GM18867 (cell line): ENCODE data around the gene ALDH6A1.
"Not testable (repeated sequence)": the region's sequence is repeated elsewhere in the genome, so short reads cannot be mapped to it uniquely, and the experiment has no call there.

Experiments
- ATAC-seq: cut with Tn5 transposase; IDR thresholded peaks from one replicate; pipeline ENCODE4 v1.9.1; 2021; ENCODE audit warnings: mild to moderate bottlenecking, moderate library complexity; ENCODE audit not compliant: unreplicated experiment

Gene ALDH6A1

GRCh38 chr14:74084277-74085046 is at the start of gene ALDH6A1, which contains the start of gene LIN52:
ALDH6A1 (minus strand) TSS chr14:74084453; CDS start chr14:74084394, 59 bp downstream.
LIN52 (plus strand) TSS chr14:74084956; CDS start chr14:74084975, 19 bp downstream.
- peak; percentile 90 for ATAC-seq

GRCh38 chr14:74127634-74128033 is 43.4 kb upstream of the ALDH6A1 start:
- ATAC-seq = no peak

GRCh38 chr14:74126315-74127013 is 42.2 kb upstream of the ALDH6A1 start:
- ATAC-seq = no peak

- not testable (repeated sequence) for ATAC-seq
Observed at GRCh38 chr14:74125487-74125886, 41.2 kb upstream of the ALDH6A1 start.

GRCh38 chr14:74111395-74112216 is 27.4 kb upstream of the ALDH6A1 start:
- ATAC-seq = not testable (repeated sequence)

GRCh38 chr14:74109369-74109768 is 25.1 kb upstream of the ALDH6A1 start:
- ATAC-seq = no peak

- ATAC-seq = no peak
Observed at GRCh38 chr14:74105381-74105780, 21.1 kb upstream of the ALDH6A1 start.

- no peak for ATAC-seq
Observed at GRCh38 chr14:74089251-74090020, 5.2 kb upstream of the ALDH6A1 start.

GRCh38 chr14:74085828-74086227 is 1.6 kb upstream of the ALDH6A1 start:
- ATAC-seq = no peak

- ATAC-seq = peak; percentile 3
Observed at GRCh38 chr14:74085047-74085637, 889 bp upstream of the ALDH6A1 start.

GRCh38 chr14:74083784-74084276 is 423 bp downstream of the ALDH6A1 start:
- ATAC-seq = peak; percentile 19

- ATAC-seq = no peak
Observed at GRCh38 chr14:74083161-74083560, 1.1 kb downstream of the ALDH6A1 start.

GRCh38 chr14:74081491-74081890 is 2.8 kb downstream of the ALDH6A1 start:
- no peak for ATAC-seq

- ATAC-seq = no peak
Observed at GRCh38 chr14:74080820-74081460, 3.3 kb downstream of the ALDH6A1 start.

GRCh38 chr14:74077401-74077800 is 6.9 kb downstream of the ALDH6A1 start:
- no peak for ATAC-seq

GRCh38 chr14:74065746-74066575 is 18.3 kb downstream of the ALDH6A1 start:
- no peak for ATAC-seq

- ATAC-seq = no peak
Observed at GRCh38 chr14:74064883-74065282, 19.4 kb downstream of the ALDH6A1 start.

- ATAC-seq = no peak
Observed at GRCh38 chr14:74064426-74064825, 19.8 kb downstream of the ALDH6A1 start.

GRCh38 chr14:74062809-74063150 is 21.5 kb downstream of the ALDH6A1 start:
- no peak for ATAC-seq
